ENCODE measurements around the gene ZNF367.

The ZNF367 gene

DNA sequence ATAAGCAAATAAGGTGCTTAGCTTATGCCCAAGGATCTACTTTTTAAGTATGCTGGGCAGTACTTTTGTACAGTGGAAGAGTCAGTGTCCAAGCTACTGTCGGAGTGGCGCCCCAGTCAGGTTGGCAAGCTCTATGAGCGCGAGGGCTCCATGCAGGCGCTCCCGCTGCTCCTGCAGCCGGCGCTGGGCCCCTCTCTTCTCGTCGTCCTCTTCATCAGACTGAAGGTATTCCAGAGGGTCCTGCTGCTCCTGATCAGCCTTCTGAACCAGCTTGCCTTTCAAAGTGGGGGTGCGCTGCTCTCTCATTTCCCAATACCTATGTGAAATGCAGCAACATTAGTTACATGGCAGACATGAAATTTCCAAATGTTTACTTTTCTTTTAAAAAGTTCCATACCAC lies 30.0 kb downstream of the ZNF367 start:
- no peak overlapping the region for H3K27ac ChIP-seq (ENCODE audit: low read depth, low read length)
- peaks cover 26 to 27% of the 10 kb centered on the region in 2 experiments for H3K36me3 ChIP-seq (ENCODE audit: control insufficient read depth in 1 of 2, insufficient read depth in 2 of 2, low read length in 2 of 2)
- no peak overlapping the region for H2BK120ac ChIP-seq (ENCODE audit: insufficient read depth, low read length, poor library complexity)
- H3K18ac ChIP-seq (ENCODE audit: low read length), result no peak overlapping the region
- no peak for DNase-seq
- no peak overlapping the region for H3K4me3 ChIP-seq (ENCODE audit: low read depth, low read length)
- no peak overlapping the region for H3K14ac ChIP-seq (ENCODE audit: low read length)
- no peak overlapping the region for H2AK5ac ChIP-seq (ENCODE audit: low read length)
- no peak overlapping the region for H3K9ac ChIP-seq (ENCODE audit: low read length)
- no peak overlapping the region for H4K91ac ChIP-seq (ENCODE audit: low read depth, low read length)
- no peak overlapping the region for H4K12ac ChIP-seq (ENCODE audit: low read depth, low read length)
- H3K4ac ChIP-seq (ENCODE audit: low read depth, low read length), result no peak overlapping the region
- no peaks in the 10 kb centered on the region for H3K4me1 ChIP-seq (ENCODE audit: control insufficient read depth in 1 of 2, insufficient read depth in 2 of 2, low read length in 2 of 2)
- WGBS (ENCODE audit: extremely low coverage, insufficient coverage, insufficient read length), result no CpG with 5 or more reads among the region's 11 CpGs
- H3K9me3 ChIP-seq (ENCODE audit: insufficient read depth, low read depth, low read length), result no peaks in the 10 kb centered on the region
- no peak overlapping the region for H3K4me2 ChIP-seq (ENCODE audit: low read length)
- H3K23ac ChIP-seq (ENCODE audit: low read length), result no peak overlapping the region
- H3K79me2 ChIP-seq (ENCODE audit: control insufficient read depth, insufficient read depth, low read length, poor library complexity), result peaks cover under 1% of the 10 kb centered on the region
- no peaks in the 10 kb centered on the region for H3K27me3 ChIP-seq (ENCODE audit: insufficient read depth, low read length)
- H2AFZ ChIP-seq (ENCODE audit: insufficient read depth, low read length, poor library complexity), result no peak overlapping the region
- no peak overlapping the region for H2BK5ac ChIP-seq (ENCODE audit: low read depth, low read length, poor library complexity)
- H2BK12ac ChIP-seq (ENCODE audit: low read length), result no peak overlapping the region
- H3K79me1 ChIP-seq (ENCODE audit: low read length), result peaks cover 2% of the 10 kb centered on the region
- H4K8ac ChIP-seq (ENCODE audit: low read depth, low read length), result no peak overlapping the region

DNA sequence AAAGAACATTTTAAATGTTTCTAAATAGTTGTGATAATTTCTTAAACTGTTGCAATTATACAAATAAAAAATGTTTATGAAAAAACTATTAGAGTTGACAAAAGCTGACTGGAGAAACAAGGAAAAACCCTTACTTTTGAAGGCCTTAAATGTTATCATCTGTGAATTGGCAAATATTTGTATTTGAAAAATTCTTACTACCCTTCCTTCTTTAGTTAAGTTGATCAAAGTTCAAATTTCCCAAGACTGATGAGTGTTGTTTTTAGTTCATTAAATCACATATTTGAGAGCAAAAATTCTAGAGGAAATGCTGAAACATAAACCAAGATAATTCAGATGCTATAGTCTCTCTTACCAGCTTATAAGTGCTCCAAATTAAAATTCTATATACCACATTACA lies 32.0 kb downstream of the ZNF367 start:
- H2AK5ac ChIP-seq (ENCODE audit: low read length), result no peak overlapping the region
- H2BK5ac ChIP-seq (ENCODE audit: low read depth, low read length, poor library complexity), result no peak overlapping the region
- H3K9ac ChIP-seq (ENCODE audit: low read length), result no peak overlapping the region
- no peak overlapping the region for H4K91ac ChIP-seq (ENCODE audit: low read depth, low read length)
- no peak overlapping the region for H3K18ac ChIP-seq (ENCODE audit: low read length)
- H3K14ac ChIP-seq (ENCODE audit: low read length), result no peak overlapping the region
- H3K79me2 ChIP-seq (ENCODE audit: control insufficient read depth, insufficient read depth, low read length, poor library complexity), result peaks cover 2% of the 10 kb centered on the region
- H4K12ac ChIP-seq (ENCODE audit: low read depth, low read length), result no peak overlapping the region
- H3K79me1 ChIP-seq (ENCODE audit: low read length), result peaks cover 4% of the 10 kb centered on the region
- no peak overlapping the region for H3K4ac ChIP-seq (ENCODE audit: low read depth, low read length)
- H3K4me3 ChIP-seq (ENCODE audit: low read depth, low read length), result no peak overlapping the region
- no peak overlapping the region for H4K8ac ChIP-seq (ENCODE audit: low read depth, low read length)
- no peaks in the 10 kb centered on the region for H3K27me3 ChIP-seq (ENCODE audit: insufficient read depth, low read length)
- DNase-seq, result no peak
- H2BK12ac ChIP-seq (ENCODE audit: low read length), result no peak overlapping the region
- peaks cover 0 to 2% of the 10 kb centered on the region in 2 experiments for H3K4me1 ChIP-seq (ENCODE audit: control insufficient read depth in 1 of 2, insufficient read depth in 2 of 2, low read length in 2 of 2)
- no peak overlapping the region for H3K27ac ChIP-seq (ENCODE audit: low read depth, low read length)
- peaks cover 10 to 14% of the 10 kb centered on the region in 2 experiments for H3K36me3 ChIP-seq (ENCODE audit: control insufficient read depth in 1 of 2, insufficient read depth in 2 of 2, low read length in 2 of 2)
- no peak overlapping the region for H2BK120ac ChIP-seq (ENCODE audit: insufficient read depth, low read length, poor library complexity)
- H2AFZ ChIP-seq (ENCODE audit: insufficient read depth, low read length, poor library complexity), result no peak overlapping the region
- H3K9me3 ChIP-seq (ENCODE audit: insufficient read depth, low read depth, low read length), result no peaks in the 10 kb centered on the region
- no peak overlapping the region for H3K4me2 ChIP-seq (ENCODE audit: low read length)
- H3K23ac ChIP-seq (ENCODE audit: low read length), result no peak overlapping the region

DNA sequence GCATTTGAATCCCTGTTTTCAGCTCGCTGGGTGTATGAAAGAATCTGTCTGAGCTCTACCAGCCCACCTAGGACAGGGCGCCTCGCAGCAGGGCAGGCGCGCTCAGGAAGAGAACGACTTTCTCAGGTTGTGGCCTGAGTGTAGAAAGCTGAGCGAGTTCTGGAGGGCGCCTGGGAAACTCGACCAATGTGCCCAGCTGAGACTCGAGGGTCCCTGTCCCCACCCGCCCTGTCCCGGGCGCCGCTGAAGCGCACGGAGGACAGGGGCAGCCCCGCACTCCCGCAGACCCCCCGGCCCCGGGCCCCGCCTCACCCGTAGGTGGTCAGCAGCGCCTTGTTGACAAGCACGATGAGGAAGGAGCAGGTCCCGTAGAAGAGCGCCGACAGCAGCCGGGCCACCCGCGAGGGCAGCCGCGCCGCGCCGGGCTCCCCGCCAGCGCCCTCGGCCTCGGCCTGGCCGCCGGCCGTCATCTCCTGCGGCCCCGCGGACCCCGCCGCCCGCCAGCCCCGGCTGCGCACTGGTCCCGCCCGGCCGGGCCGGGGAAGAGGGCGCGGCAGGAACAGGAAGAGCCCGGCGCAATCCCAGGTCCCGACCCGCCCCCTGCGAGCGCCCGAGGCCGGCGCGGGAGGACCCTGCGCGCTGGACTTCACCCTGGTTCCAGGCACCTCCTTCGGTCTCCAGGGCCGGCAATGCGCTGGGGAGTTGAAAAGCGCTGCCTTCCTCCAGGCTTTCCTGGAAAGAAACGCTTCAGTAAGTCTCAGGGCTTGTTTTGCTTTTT lies 34.8 kb downstream of the ZNF367 start, which contains the start of gene SLC35D2:
Gene SLC35D2 (minus strand): TSS at position 547 of the 778 bp plus-strand sequence. CDS start 77 bp downstream, at position 470.
- peak within 1 kb of the TSS; percentile 80 for H3K9ac ChIP-seq (ENCODE audit: low read length)
- no peak within 1 kb of the TSS for H2BK12ac ChIP-seq (ENCODE audit: low read length)
- H4K12ac ChIP-seq (ENCODE audit: low read depth, low read length), result peak within 1 kb of the TSS; percentile 64
- peaks cover 2% of the 10 kb centered on the region for H3K79me2 ChIP-seq (ENCODE audit: control insufficient read depth, insufficient read depth, low read length, poor library complexity)
- H3K14ac ChIP-seq (ENCODE audit: low read length), result peak within 1 kb of the TSS; percentile 42
- H3K9me3 ChIP-seq (ENCODE audit: insufficient read depth, low read depth, low read length), result no peaks in the 10 kb centered on the region
- H2BK120ac ChIP-seq (ENCODE audit: insufficient read depth, low read length, poor library complexity), result no peak within 1 kb of the TSS
- no peak within 1 kb of the TSS for H3K23ac ChIP-seq (ENCODE audit: low read length)
- peak within 1 kb of the TSS; percentile 67 for H2AFZ ChIP-seq (ENCODE audit: insufficient read depth, low read length, poor library complexity)
- H3K4me3 ChIP-seq (ENCODE audit: low read depth, low read length), result peak within 1 kb of the TSS; percentile 80
- H3K79me1 ChIP-seq (ENCODE audit: low read length), result peaks cover 4% of the 10 kb centered on the region
- no peak within 1 kb of the TSS for H2AK5ac ChIP-seq (ENCODE audit: low read length)
- H3K36me3 ChIP-seq (ENCODE audit: control insufficient read depth in 1 of 2, insufficient read depth in 2 of 2, low read length in 2 of 2), result peaks cover 4 to 7% of the 10 kb centered on the region in 2 experiments
- peak; percentile 71 to 79 for DNase-seq
- peak within 1 kb of the TSS; percentile 70 for H3K4ac ChIP-seq (ENCODE audit: low read depth, low read length)
- H4K91ac ChIP-seq (ENCODE audit: low read depth, low read length), result peak within 1 kb of the TSS; percentile 70
- no peak within 1 kb of the TSS for H3K18ac ChIP-seq (ENCODE audit: low read length)
- peak within 1 kb of the TSS; percentile 82 for H3K4me2 ChIP-seq (ENCODE audit: low read length)
- peaks cover 0 to 2% of the 10 kb centered on the region in 2 experiments for H3K4me1 ChIP-seq (ENCODE audit: control insufficient read depth in 1 of 2, insufficient read depth in 2 of 2, low read length in 2 of 2)
- WGBS (ENCODE audit: extremely low coverage, insufficient coverage, insufficient read length), result no CpG with 5 or more reads among the region's 73 CpGs
- H4K8ac ChIP-seq (ENCODE audit: low read depth, low read length), result peak within 1 kb of the TSS; percentile 78
- no peaks in the 10 kb centered on the region for H3K27me3 ChIP-seq (ENCODE audit: insufficient read depth, low read length)
- H3K27ac ChIP-seq (ENCODE audit: low read depth, low read length), result peak within 1 kb of the TSS; percentile 42
- H2BK5ac ChIP-seq (ENCODE audit: low read depth, low read length, poor library complexity), result peak within 1 kb of the TSS; percentile 16

DNA sequence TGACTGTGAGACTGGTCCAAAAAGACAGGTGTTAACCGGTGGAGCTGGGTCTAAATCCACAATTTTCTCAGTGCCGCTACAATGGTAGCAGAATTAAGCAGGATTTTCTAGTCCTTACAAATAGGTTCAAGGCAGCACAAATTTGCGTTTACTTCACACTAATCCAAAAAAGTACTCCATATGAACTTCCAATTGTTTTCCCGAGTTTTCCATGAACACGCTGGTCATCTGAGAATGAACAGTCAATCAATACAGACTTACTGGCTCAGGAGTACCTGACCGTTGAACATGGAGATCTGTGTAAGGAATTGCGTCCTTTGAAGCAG lies 35.4 kb downstream of the ZNF367 start:
- WGBS (ENCODE audit: extremely low coverage, insufficient coverage, insufficient read length), result no CpG with 5 or more reads among the region's 7 CpGs

More for the DNA sequence above, 35.4 kb downstream of the ZNF367 start:
- peak overlapping the region; percentile 82 for H3K4me2 ChIP-seq (ENCODE audit: low read length)
- H2BK12ac ChIP-seq (ENCODE audit: low read length), result no peak overlapping the region
- peaks cover 2% of the 10 kb centered on the region for H3K79me2 ChIP-seq (ENCODE audit: control insufficient read depth, insufficient read depth, low read length, poor library complexity)
- H3K27ac ChIP-seq (ENCODE audit: low read depth, low read length), result peak overlapping the region; percentile 42
- H4K91ac ChIP-seq (ENCODE audit: low read depth, low read length), result peak overlapping the region; percentile 70
- no peak for DNase-seq
- H2AK5ac ChIP-seq (ENCODE audit: low read length), result no peak overlapping the region
- peak overlapping the region; percentile 80 for H3K9ac ChIP-seq (ENCODE audit: low read length)
- H4K8ac ChIP-seq (ENCODE audit: low read depth, low read length), result peak overlapping the region; percentile 78
- H3K79me1 ChIP-seq (ENCODE audit: low read length), result peaks cover 4% of the 10 kb centered on the region
- peak overlapping the region; percentile 1 for H3K4ac ChIP-seq (ENCODE audit: low read depth, low read length)
- H4K12ac ChIP-seq (ENCODE audit: low read depth, low read length), result peak overlapping the region; percentile 22
- H2AFZ ChIP-seq (ENCODE audit: insufficient read depth, low read length, poor library complexity), result peak overlapping the region; percentile 56
- H3K18ac ChIP-seq (ENCODE audit: low read length), result no peak overlapping the region
- no peaks in the 10 kb centered on the region for H3K9me3 ChIP-seq (ENCODE audit: insufficient read depth, low read depth, low read length)
- H3K4me3 ChIP-seq (ENCODE audit: low read depth, low read length), result peak overlapping the region; percentile 80
- H3K27me3 ChIP-seq (ENCODE audit: insufficient read depth, low read length), result no peaks in the 10 kb centered on the region
- peak overlapping the region; percentile 16 for H2BK5ac ChIP-seq (ENCODE audit: low read depth, low read length, poor library complexity)
- peaks cover 0 to 4% of the 10 kb centered on the region in 2 experiments for H3K36me3 ChIP-seq (ENCODE audit: control insufficient read depth in 1 of 2, insufficient read depth in 2 of 2, low read length in 2 of 2)
- H3K4me1 ChIP-seq (ENCODE audit: control insufficient read depth in 1 of 2, insufficient read depth in 2 of 2, low read length in 2 of 2), result peaks cover 0 to 2% of the 10 kb centered on the region in 2 experiments
- H3K14ac ChIP-seq (ENCODE audit: low read length), result peak overlapping the region; percentile 6
- no peak overlapping the region for H3K23ac ChIP-seq (ENCODE audit: low read length)
- H2BK120ac ChIP-seq (ENCODE audit: insufficient read depth, low read length, poor library complexity), result no peak overlapping the region
